NCI-H460 (cell line): ENCODE data around the gene TMEM196. TPM values are rescaled to one million over a fixed set of nuclear protein-coding genes. Genes with fewer than 3 reads are reported as not detected.
A peak's percentile ranks its signal among the peaks of the same experiment; 100 is the strongest.
"Not testable (repeated sequence)": the region's sequence is repeated elsewhere in the genome, so short reads cannot be mapped to it uniquely, and the experiment has no call there.

Source experiments
- DNase-seq: peaks from one replicate; pipeline ENCODE4 v3.0.0-alpha.2; 2016; ENCODE audit warnings: low read depth; ENCODE audit errors: extremely low read depth
- small RNA-seq, 2 experiments: library from RNA; depleted of rRNA; stranded (forward); fragments of <200 nt; gene quantifications; one replicate each; pipeline ENCODE3, GENCODE V24; 2014
- total RNA-seq: library from RNA; depleted of rRNA; stranded (reverse); fragments of >200 nt; shearing (Covaris generic); gene quantifications from 2 replicates; pipeline ENCODE4 v1.2.3, GENCODE V29; 2014; rRNA removed

The TMEM196 gene
- total RNA-seq, 1 experiment from 2014 or later = not detected

DNA sequence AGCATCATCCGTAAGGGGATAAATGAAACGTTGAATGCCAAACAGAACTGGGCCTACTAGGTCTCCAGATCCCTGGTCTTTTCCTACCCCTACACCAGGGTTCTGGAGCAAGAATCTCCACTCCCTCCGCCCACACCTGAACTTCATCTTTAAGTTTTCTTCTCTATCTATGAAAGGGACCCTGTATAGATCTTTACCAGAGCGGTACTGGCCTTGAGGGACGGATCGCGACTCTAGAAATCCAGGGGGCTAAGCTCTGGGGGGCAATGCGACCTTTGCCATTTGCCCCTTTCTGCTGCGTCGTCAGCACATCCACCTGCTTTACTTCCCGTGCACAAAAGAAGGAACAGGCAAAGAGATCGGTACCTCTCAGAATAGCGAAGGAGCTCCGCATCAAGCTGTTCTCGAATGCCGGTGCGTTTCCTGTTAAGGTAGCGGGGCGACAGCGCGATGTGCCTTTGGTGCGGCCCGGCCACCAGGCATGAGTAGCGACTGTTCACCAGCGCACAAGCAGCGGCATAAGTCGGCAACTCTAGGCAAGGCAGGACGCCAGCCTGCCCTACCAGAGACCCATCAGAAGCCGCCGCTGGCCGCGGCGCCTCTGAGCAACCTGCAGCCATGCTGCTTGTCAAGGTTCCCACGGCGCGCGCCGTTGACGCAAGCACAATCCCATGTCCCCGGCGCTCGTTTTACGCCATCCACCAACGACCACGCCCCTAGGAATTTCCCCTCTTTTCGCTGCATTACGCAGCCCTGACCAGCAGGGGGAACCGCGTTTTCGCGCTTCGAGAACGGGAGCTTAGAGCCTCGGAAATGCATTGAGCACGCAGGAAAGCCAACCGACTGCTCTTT, 64.8 kb downstream of the TMEM196 start, which contains the start of gene POLR1F:
TSS of gene POLR1F (minus strand) at position 641 of the 852 bp plus-strand sequence. CDS start at position 620, 21 bp downstream.
- peak; percentile 95 for DNase-seq

DNA sequence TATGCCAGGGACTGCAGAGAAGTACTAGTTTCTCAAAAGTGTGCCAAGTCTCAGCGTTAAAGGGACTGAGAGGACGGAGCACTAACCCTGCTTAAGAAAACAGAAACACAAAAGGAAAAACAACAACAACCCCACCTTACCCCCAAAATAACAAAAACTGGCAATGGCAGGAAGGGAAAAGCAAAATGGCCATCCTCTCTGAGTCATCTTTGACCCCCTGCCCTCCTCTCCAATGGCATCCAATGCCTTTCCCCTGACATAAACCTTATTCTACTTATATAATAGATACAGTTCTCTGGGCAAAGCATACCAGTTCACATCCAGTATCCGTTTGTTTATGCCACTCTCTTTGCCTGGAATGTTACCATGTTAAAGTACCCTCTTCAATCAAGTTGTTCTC, 66.2 kb downstream of the TMEM196 start:
- no peak for DNase-seq

DNA sequence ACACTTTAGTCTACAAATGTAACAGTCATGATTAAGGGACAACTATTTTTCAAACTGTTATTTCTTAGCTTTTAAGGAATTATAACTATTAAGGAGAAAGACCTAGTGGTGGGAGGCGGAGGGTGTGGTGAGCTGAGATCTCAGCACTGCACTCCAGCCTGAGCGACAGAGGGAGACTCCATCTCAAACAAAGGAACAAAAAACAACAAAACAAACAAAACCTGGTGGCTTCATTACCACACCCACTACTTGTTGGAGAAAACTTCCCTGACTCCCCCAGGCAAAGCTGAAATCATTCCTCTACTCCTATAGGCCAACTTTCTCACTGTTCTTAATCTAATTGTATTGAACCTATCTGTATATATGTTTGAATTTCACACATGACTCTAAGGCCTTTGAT, 67.8 kb downstream of the TMEM196 start:
- no peak for DNase-seq

DNA sequence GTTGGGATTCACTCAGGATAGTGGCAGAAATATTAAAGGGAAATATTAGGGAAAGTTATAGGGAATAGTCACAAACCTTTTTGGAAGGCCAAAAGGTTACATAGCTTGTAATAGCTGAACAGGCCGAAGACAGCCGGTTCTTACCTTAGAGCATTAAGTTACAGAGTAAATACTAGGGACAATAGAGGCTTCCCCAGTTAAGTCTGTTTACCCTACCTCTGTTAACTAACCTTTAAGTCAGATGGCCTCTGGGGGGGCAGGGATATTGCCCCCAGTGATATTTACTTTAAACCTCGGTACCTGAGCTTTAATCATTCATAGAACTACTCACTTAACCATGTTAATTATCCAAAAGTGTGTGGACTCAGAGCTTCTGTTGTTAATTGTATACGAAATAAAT, 71.9 kb downstream of the TMEM196 start:
- no peak for DNase-seq

DNA sequence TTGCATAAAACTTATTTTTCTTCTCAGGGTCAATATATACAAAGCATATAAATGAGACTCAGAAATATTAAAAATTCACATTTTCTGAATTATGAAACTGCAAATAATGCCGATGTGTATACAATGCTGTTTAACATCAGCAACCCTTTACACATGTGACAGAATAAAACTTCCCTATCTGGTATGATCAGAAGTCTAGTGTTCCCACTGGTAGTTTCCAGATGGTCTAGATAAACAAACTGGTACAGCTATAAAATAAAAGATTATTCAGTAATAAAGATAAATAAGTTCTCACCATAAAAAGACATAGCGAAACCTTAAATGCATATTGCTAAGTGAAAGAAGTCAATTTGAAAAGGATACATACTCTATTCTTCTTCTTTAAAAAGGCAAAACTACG, 72.5 kb downstream of the TMEM196 start:
- no peak for DNase-seq

DNA sequence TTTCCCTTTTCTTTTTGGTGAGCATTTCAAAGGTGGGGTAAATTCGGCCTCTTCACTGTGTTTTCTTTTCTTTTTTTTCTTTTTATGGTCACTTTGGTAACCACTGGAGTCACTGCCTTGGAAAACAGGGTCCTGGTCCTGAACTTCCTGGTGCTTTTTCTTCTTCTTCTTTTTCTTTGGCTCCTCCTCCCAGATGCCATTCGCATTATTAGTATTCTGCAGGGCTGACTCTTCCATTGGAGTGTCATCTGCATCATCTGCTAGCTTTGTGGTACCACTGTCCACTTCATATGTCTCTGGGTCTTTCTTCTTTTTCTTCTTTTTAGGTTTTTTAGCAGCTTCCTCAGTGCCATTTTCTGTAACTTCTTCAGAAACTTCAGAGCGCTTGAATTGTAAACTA, 75.1 kb downstream of the TMEM196 start:
- DNase-seq = no peak

DNA sequence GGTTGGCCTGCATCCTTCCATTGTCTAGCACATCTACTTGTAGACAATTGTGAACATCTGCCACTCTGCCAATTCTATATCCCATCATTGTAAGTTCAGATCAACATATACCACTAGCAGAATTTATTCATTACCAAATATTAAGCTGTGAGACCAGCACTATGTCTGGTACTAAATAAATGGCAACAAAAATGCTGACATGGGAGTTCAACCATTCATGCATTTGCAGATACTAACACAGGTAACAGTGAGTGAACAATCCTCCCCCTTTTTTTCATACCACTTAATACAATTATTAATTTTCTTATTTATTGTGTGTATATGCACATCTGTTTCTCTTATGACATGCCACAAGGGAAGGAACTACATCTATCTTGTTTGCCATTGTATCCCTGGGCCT, 76.5 kb downstream of the TMEM196 start:
- no peak for DNase-seq

DNA sequence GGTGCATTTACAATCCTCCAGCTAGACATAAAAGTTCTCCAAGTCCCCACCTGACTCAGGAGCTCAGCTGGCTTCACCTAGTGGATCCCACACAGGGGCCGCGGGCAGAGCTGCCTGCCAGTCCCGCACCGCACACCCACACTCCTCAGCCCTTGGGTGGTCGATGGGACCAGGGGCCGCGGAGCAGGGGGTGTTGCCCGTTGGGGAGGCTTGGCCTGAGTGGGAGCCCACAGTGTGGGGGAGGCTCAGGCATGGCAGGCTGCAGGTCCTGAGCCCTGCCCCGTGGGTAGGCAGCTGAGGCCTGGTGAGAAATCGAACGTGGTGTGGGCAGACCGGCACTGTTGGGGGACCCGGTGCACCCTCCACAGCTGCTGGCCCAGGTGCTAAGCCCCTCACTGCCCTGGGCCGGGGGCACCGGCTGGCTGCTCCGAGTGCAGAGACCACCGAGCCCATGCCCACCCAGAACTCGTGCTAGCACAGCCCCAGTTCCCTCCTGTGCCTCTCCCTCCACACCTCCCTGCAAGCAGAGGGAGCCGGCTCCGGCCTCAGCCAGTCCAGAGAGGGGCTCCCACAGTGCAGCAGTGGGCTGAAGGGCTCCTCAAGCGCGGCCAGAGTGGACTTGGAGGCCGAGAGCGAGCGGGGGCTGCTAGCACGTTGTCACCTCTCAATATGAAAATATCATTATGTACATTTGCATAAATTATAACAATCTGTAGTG, 81.1 kb downstream of the TMEM196 start:
- no peak for DNase-seq

DNA sequence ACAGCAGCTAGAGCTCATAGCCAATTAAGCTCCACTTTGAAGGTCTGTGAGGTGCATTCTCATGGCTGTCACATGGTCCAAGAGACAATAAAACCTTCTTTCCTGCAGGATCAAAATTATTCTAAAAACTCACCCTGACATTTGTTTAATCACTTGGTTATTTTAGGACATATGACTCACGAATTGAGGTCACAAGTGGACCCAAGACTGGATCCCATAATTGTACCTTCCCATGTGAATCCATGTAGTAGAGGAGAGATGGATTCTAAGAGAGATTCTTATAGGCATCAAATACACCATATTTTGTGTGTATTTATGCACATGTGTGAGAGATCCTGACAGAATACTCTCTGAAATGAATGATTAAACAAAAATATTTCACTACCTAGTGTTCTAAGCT, 82.7 kb downstream of the TMEM196 start:
- DNase-seq = no peak

DNA sequence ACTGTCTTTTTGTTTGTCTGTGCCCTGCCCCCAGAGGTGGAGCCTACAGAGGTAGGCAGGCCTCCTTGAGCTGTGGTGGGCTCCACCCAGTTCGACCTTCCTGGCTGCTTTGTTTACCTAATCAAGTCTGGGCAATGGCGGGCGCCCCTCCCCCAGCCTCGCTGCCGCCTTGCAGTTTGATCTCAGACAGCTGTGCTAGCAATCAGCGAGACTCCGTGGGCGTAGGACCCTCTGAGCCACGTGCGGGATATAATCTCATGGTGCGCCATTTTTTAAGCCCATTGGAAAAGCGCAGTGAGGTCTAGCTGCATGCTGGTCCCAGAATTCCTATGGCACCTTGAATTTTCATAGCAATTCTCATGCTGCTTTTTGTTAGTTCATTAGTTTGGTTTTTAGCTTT, 84.3 kb downstream of the TMEM196 start:
- not testable (repeated sequence) for DNase-seq

DNA sequence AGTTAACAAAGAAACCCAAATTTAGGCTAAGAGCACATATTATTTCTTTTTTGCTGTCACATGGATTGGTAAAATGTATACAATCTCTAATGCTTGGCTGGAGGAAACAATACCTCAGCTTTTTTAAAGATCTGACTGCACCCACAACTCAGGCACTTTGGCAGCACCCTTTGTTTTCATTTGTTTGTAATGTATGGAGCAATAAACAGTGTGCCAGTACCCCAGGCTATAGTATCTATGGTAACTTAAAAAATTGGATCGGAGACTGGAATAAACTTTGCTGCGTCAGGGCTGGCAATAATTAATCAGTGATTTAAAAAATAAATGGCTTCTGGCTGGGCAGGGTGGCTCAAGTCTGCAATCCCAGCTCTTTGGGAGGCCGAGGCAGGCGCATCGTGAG, 91.8 kb downstream of the TMEM196 start:
- DNase-seq = no peak

DNA sequence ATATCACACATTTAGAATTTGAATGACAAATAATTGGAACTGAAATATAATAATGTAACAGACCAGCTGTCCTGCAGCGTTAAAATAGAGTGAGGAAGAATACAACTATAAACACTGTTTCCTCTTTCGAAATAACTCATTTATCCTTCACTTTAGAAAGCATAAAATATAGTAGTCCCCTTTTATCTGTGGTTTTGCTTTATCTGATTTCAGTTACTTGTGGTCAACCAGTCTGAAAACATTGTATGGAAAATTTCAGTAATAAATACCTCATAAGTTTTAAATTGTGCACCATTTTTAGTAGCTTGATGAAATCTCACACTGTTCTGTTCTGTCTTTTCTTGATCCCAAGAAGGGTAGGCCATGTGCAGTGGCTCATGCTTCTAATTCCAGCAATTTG, 96.2 kb downstream of the TMEM196 start:
- DNase-seq = no peak

DNA sequence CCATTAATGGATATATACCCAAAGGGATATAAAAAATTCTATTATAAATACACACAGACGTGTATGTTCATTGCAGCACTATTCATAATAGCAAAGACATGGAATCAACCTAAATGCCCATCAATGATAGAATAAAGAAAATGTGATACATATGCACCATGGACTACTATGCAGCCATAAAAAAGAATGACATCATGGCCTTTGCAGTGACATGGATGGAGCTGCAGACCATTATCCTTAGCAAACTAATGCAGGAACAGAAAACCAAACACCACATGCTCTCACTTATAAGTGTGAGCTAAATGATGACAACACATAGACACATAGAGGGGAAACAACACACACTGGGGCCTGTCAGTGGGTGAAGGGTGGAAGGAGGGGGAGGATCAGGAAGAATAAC, 97.6 kb downstream of the TMEM196 start:
- DNase-seq = no peak

DNA sequence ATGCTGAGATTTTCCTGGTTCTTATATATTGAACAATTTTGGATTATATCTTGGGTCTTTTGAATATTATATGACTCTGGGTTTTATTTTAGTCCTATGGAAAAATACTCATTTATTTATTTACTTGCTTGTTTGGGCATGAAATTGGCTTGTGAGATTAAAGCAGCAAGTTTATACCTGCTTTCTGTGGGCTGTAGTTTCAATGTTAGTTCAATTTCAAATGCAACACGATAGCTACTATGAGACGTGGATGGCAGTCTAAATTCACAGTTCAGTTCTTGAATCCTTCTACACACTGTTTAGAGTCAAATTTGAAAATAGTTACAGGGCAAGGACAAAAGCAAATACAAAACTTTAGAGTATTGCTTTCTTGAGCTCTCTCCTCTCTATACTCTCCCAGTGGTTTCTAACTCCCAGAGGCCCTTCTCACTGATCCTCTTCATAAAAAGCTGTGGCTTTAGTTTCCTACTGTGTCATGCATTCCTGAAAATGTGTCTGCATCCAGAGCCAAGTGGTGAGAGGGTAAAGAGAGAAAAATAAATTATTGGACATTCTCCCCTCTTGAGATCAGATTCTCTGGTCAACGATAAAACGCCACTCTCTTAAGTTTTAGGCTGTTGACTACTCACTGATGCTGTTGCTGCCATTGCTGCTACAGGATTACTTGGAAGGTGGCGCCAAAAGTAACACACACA, 99.0 kb downstream of the TMEM196 start:
- DNase-seq = no peak

DNA sequence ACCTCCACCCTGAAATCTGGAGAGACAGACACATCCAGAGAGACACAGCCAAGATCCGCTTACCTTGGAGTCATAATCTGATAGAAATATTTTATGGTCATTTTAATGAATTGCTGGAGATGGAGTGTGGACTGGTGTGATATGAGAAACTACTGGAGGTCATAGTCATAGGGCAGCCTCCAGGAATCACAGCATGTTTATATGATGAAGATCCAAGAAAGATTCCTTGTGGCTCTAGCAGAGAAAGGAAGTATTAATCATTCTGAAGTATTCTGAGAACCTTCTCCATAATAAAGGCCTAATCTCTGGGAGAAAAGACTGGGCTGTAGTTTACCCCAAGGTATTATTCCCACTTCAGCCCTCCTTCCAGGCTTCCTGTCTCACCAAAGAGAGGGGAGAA, 102.6 kb downstream of the TMEM196 start:
- DNase-seq = no peak

Small RNAs within 50 kb of the gene (small RNA-seq; reads per million reads assigned to genes)
- 0 to 0.12 reads per million in 2 experiments for gene MIR3146

Other genes with a start within 250 kb of the TMEM196 start
- gene POLR1F, start 64.6 kb downstream of the TMEM196 start, total RNA-seq = 44.1 and 51.9 TPM in 2 replicates